MCF 10A (cell line): ENCODE data around the gene DCBLD1. TPM values are rescaled to one million over a fixed set of nuclear protein-coding genes. Genes with fewer than 3 reads are reported as not detected.
A peak's percentile ranks its signal among the peaks of the same experiment; 100 is the strongest.

Source experiments
- BruUV-seq: library from RNA; stranded (reverse); fragments of 400-500 nt; replicated peaks from 2 replicates; lab custom pipeline; 2021; lab: Mats Ljungman, UMichigan
- CTCF ChIA-PET: fragments of 300-600 bp; sonication (Branson Sonifier 250); formaldehyde crosslinking; extraction: SDS; loops from one replicate; lab custom pipeline; 2021; ENCODE audit warnings: antibody characterized with exemption, inconsistent platforms; lab: Yijun Ruan, JAX
- POLR2A ChIA-PET: fragments of 300-600, 350-650 bp; sonication (Branson Sonifier 250); formaldehyde crosslinking; extraction: SDS; loops from one replicate; lab custom pipeline; 2020; ENCODE audit warnings: antibody characterized with exemption, inconsistent platforms; lab: Yijun Ruan, JAX
- DNase-seq: peaks from one replicate; pipeline ENCODE4 v3.0.0-alpha.2; 2018; ENCODE audit not compliant: unreplicated experiment
- H3K27ac Mint-ChIP-seq: one replicate; pipeline ENCODE4 v1.8.0; 2022; ENCODE audit warnings: mild to moderate bottlenecking, low read depth, mixed read lengths; ENCODE audit not compliant: unreplicated experiment
- H3K27me3 Mint-ChIP-seq: one replicate; pipeline ENCODE4 v1.8.0; 2022; ENCODE audit warnings: mixed read lengths; ENCODE audit not compliant: insufficient read depth, unreplicated experiment
- H3K36me3 Mint-ChIP-seq: one replicate; pipeline ENCODE4 v1.8.0; 2022; ENCODE audit warnings: mild to moderate bottlenecking, moderate library complexity, mixed read lengths; ENCODE audit not compliant: insufficient read depth, unreplicated experiment
- H3K4me1 Mint-ChIP-seq: one replicate; pipeline ENCODE4 v1.8.0; 2022; ENCODE audit warnings: mixed read lengths; ENCODE audit not compliant: insufficient read depth, unreplicated experiment
- H3K4me3 Mint-ChIP-seq: one replicate; pipeline ENCODE4 v1.8.0; 2022; ENCODE audit warnings: mild to moderate bottlenecking, moderate library complexity, mixed read lengths; ENCODE audit not compliant: unreplicated experiment
- H3K9me3 Mint-ChIP-seq: one replicate; pipeline ENCODE4 v1.8.0; 2022; ENCODE audit warnings: mixed read lengths; ENCODE audit not compliant: unreplicated experiment
- CTCF ChIP-seq: fragments of 200-600 bp; IDR thresholded peaks from one replicate; pipeline ENCODE4 v1.8.0; 2022; ENCODE audit warnings: antibody characterized with exemption, mild to moderate bottlenecking; ENCODE audit not compliant: unreplicated experiment
- intact Hi-C: fragments of 100-400 bp; cut with micrococcal nuclease; formaldehyde crosslinking; loops from 2 replicates; pipeline ENCODE4 v1.14.1; 2022
- total RNA-seq: library from RNA; stranded (reverse); gene quantifications from 2 replicates; pipeline ENCODE4 v1.2.3, GENCODE V29; 2022

Gene DCBLD1
- total RNA-seq, 1 experiment from 2014 or later = 25.4 TPM

GRCh38 chr6:117557951-117558350, 75.5 kb downstream of the DCBLD1 start:
- intact Hi-C loops = loop anchor here (2.0 to 5.0 kb wide), 2 partner anchors 44 to 211 kb away; partner anchors contain the start of gene GOPC
- H3K4me1 Mint-ChIP-seq = peaks cover 22% of the 10 kb centered on the region
- H3K27ac Mint-ChIP-seq = no peak overlapping the region
- ChIA-PET POLR2A (interaction anchor here (0.5 to 3.3 kb wide), 9 partner anchors 9 to 999 kb away, joined by 3 to 20 read pairs (median 3); partner anchors contain the start of genes DCBLD1 and GOPC), CTCF (interaction anchor here (0.8 to 7.1 kb wide), 13 partner anchors 9 to 216 kb away, joined by 3 to 84 read pairs (median 4); no protein-coding TSS in a partner anchor)
- BruUV-seq = no TSS peak
- H3K27me3 Mint-ChIP-seq = no peaks in the 10 kb centered on the region
- H3K4me3 Mint-ChIP-seq = no peak overlapping the region
- H3K9me3 Mint-ChIP-seq = no peaks in the 10 kb centered on the region
- TF ChIP-seq CTCF = no peak
- H3K36me3 Mint-ChIP-seq = peaks cover 55% of the 10 kb centered on the region
- peak; percentile 7 for DNase-seq

GRCh38 chr6:117558818-117559217, 76.3 kb downstream of the DCBLD1 start:
- intact Hi-C loops = loop anchor here (5.0 kb wide), 1 partner anchor 43 kb away; the partner anchor contains the start of gene GOPC
- ChIA-PET POLR2A (interaction anchor here (0.6 to 3.3 kb wide), 10 partner anchors 9 to 1328 kb away, joined by 3 to 20 read pairs (median 4); partner anchors contain the start of genes DCBLD1, GOPC and ROS1), CTCF (interaction anchor here (0.8 to 7.1 kb wide), 12 partner anchors 8 to 1026 kb away, joined by 3 to 84 read pairs (median 4); no protein-coding TSS in a partner anchor)
- Mint-ChIP-seq H3K9me3 (no peaks in the 10 kb centered on the region), H3K4me1 (peaks cover 22% of the 10 kb centered on the region), H3K4me3 (no peak overlapping the region), H3K27ac (no peak overlapping the region), H3K27me3 (no peaks in the 10 kb centered on the region), H3K36me3 (peaks cover 63% of the 10 kb centered on the region)
- DNase-seq = peak; percentile 82
- no TSS peak for BruUV-seq
- no peak for TF ChIP-seq CTCF

- ChIA-PET CTCF (interaction anchor here (0.7 to 7.1 kb wide), 9 partner anchors 11 to 1027 kb away, joined by 3 to 84 read pairs (median 5); no protein-coding TSS in a partner anchor), POLR2A (interaction anchor here (0.6 to 3.3 kb wide), 6 partner anchors 14 to 1327 kb away, joined by 4 to 20 read pairs (median 5); partner anchors contain the start of genes GOPC and ROS1)
- intact Hi-C loops = loop anchor here (5.0 kb wide), 1 partner anchor 43 kb away; the partner anchor contains the start of gene GOPC
- no peak overlapping the region for H3K4me3 Mint-ChIP-seq
- DNase-seq = peak; percentile 12
- H3K27me3 Mint-ChIP-seq = no peaks in the 10 kb centered on the region
- TF ChIP-seq CTCF = no peak
- H3K36me3 Mint-ChIP-seq = peaks cover 64% of the 10 kb centered on the region
- no peaks in the 10 kb centered on the region for H3K9me3 Mint-ChIP-seq
- BruUV-seq = no TSS peak
- no peak overlapping the region for H3K27ac Mint-ChIP-seq
- H3K4me1 Mint-ChIP-seq = peaks cover 22% of the 10 kb centered on the region
Observed at GRCh38 chr6:117559299-117559698, 76.8 kb downstream of the DCBLD1 start.

- TF ChIP-seq CTCF = no peak
- no peaks in the 10 kb centered on the region for H3K9me3 Mint-ChIP-seq
Observed at GRCh38 chr6:117561128-117561527, 78.7 kb downstream of the DCBLD1 start.

More at GRCh38 chr6:117561128-117561527, 78.7 kb downstream of the DCBLD1 start:
- Mint-ChIP-seq H3K27ac (no peak overlapping the region), H3K27me3 (no peaks in the 10 kb centered on the region), H3K36me3 (peaks cover 76% of the 10 kb centered on the region), H3K4me3 (no peak overlapping the region), H3K4me1 (peaks cover 15% of the 10 kb centered on the region)
- no TSS peak for BruUV-seq
- POLR2A ChIA-PET = interaction anchor here (0.7 to 3.3 kb wide), 5 partner anchors 10 to 113 kb away, joined by 3 to 20 read pairs (median 3); partner anchors contain the start of gene GOPC
- CTCF ChIA-PET = interaction anchor here (0.7 to 1.6 kb wide), 3 partner anchors 9 to 217 kb away, joined by 3 to 5 read pairs (median 4); no protein-coding TSS in a partner anchor
- no peak for DNase-seq
- intact Hi-C loops = no loop called here
